Transverse colon (tissue), 3 donors: ENCODE results near the gene SLC22A3.

Experiments used
- POLR2A ChIP-seq: fragments of 450-650 bp; IDR thresholded peaks from one replicate; pipeline ENCODE4 v1.6.1; 2016; ENCODE audit warnings: antibody characterized with exemption, mild to moderate bottlenecking, moderate library complexity
- TF ChIP-seq, protein P1 (sequence below), 5 experiments: fragments of 200-600 bp in 3 of 5; fragments of 450-650 bp in 2 of 5; sonication (generic) in 3 of 5; IDR thresholded peaks; 1 replicate in 2 of 5; 2 replicates in 3 of 5; pipeline ENCODE4 v1.5.1; 2016 to 2017; ENCODE audit warnings: antibody characterized with exemption in 5 of 5, inconsistent platforms in 3 of 5, mild to moderate bottlenecking in 2 of 5, moderate library complexity in 1 of 5

- no peak for TF ChIP-seq POLR2A
- TF ChIP-seq, protein P1, sequence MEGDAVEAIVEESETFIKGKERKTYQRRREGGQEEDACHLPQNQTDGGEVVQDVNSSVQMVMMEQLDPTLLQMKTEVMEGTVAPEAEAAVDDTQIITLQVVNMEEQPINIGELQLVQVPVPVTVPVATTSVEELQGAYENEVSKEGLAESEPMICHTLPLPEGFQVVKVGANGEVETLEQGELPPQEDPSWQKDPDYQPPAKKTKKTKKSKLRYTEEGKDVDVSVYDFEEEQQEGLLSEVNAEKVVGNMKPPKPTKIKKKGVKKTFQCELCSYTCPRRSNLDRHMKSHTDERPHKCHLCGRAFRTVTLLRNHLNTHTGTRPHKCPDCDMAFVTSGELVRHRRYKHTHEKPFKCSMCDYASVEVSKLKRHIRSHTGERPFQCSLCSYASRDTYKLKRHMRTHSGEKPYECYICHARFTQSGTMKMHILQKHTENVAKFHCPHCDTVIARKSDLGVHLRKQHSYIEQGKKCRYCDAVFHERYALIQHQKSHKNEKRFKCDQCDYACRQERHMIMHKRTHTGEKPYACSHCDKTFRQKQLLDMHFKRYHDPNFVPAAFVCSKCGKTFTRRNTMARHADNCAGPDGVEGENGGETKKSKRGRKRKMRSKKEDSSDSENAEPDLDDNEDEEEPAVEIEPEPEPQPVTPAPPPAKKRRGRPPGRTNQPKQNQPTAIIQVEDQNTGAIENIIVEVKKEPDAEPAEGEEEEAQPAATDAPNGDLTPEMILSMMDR (IDR thresholded peaks at IDR 0.05), result no peak
These were observed 8.9 kb downstream of the SLC22A3 start for GRCh38 chr6:160357088-160357487.
